ENCODE measurements around the gene PIGX.

- TF ChIP-seq POLR2A (IDR thresholded peaks at IDR 0.05; ENCODE audit: extremely low read depth, insufficient read length) (no peak), CTCF (IDR thresholded peaks at IDR 0.05; ENCODE audit: low read depth, low read length) (no peak), MAX (IDR thresholded peaks at IDR 0.05; ENCODE audit: low read depth, low read length) (peak; percentile 57; the same call in 1 of the 2 replicates), MYC (IDR thresholded peaks at IDR 0.05; ENCODE audit: low read depth, low read length) (no peak)
These were observed 63.8 kb downstream of the PIGX start for GRCh38 chr3:196775938-196776337.

Data from NB4 (cell line).